ENCODE data around the gene PIGR. TPM values are rescaled to one million over a fixed set of nuclear protein-coding genes. Genes with fewer than 3 reads are reported as not detected.

PIGR gene, protein sequence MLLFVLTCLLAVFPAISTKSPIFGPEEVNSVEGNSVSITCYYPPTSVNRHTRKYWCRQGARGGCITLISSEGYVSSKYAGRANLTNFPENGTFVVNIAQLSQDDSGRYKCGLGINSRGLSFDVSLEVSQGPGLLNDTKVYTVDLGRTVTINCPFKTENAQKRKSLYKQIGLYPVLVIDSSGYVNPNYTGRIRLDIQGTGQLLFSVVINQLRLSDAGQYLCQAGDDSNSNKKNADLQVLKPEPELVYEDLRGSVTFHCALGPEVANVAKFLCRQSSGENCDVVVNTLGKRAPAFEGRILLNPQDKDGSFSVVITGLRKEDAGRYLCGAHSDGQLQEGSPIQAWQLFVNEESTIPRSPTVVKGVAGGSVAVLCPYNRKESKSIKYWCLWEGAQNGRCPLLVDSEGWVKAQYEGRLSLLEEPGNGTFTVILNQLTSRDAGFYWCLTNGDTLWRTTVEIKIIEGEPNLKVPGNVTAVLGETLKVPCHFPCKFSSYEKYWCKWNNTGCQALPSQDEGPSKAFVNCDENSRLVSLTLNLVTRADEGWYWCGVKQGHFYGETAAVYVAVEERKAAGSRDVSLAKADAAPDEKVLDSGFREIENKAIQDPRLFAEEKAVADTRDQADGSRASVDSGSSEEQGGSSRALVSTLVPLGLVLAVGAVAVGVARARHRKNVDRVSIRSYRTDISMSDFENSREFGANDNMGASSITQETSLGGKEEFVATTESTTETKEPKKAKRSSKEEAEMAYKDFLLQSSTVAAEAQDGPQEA
- not detected in 2 replicates for total RNA-seq (2014; rRNA removed; shearing (Covaris generic); ENCODE audit: low replicate concordance)

DNA sequence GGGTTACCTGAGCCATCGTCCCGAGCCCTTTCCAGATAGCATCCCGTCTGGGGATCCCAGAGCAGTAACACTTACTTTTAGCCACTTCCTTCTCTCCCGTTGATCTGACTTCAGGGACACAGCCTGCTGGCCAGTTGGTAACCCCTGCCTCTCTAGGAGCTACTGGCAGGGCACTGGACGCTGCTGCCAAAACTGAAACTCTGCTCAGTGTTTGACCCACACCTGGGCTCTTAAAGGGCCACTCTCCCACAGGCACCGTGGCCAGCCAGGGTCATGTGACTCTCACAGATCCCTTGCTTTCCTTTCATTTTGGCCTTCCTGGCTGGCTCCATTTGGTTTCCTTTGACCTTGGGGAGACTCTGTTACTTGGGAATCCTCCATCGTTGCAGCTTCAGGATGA is at the start of gene PIGR:
Gene PIGR, minus strand, starts transcription at position 206 of the 400 bp plus-strand sequence. CDS start 5,935 bp downstream, outside the sequence.
- DNase-seq, result no peak
- no peak within 1 kb of the TSS for H3K4me2 ChIP-seq (ENCODE audit: low read depth, low read length, poor library complexity, severe bottlenecking)
- no peak within 1 kb of the TSS for H3K9ac ChIP-seq (ENCODE audit: low read length)
- no peaks in the 10 kb centered on the region for H4K20me1 ChIP-seq (ENCODE audit: insufficient read depth, low read depth, low read length)
- H3K27me3 ChIP-seq (ENCODE audit: low read length), result no peaks in the 10 kb centered on the region
- no peaks in the 10 kb centered on the region for H3K9me2 ChIP-seq (replicated peaks; ENCODE audit: insufficient read depth, low read length)
- no peaks in the 10 kb centered on the region for H3K9me3 ChIP-seq (ENCODE audit: low read length)
- no peaks in the 10 kb centered on the region for H3K79me2 ChIP-seq (ENCODE audit: low read length)
- H3K27ac ChIP-seq (ENCODE audit: low read length), result no peak within 1 kb of the TSS
- H2AFZ ChIP-seq (ENCODE audit: low read length), result no peak within 1 kb of the TSS
- H3K4me3 ChIP-seq (ENCODE audit: low read length), result no peak within 1 kb of the TSS
- H3K4me1 ChIP-seq (ENCODE audit: low read length), result no peaks in the 10 kb centered on the region
- H3K36me3 ChIP-seq (ENCODE audit: insufficient read depth, low read length), result no peaks in the 10 kb centered on the region

DNA sequence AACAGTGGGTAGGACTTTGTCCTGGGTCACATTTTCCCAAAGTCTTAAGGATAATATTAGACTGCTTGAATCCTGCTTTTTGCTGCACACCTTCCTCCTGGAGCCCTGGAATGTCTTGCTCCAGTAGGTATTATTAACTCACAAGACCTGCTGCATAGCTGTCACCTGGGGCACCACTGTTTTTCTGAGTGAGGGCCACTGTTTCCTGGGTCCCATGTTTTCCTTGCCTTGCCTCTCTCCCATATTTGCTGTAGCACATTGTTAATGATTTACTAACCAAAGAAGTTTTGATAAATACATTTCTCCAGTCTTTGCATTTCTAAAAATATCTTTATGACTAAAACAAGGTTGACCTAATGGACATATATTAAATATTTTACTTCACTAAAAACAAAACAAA is 46.5 kb upstream of the PIGR start:
- H3K9ac ChIP-seq (ENCODE audit: low read length), result no peak overlapping the region
- H2AFZ ChIP-seq (ENCODE audit: low read length), result no peak overlapping the region
- H4K20me1 ChIP-seq (ENCODE audit: insufficient read depth, low read depth, low read length), result no peaks in the 10 kb centered on the region
- H3K36me3 ChIP-seq (ENCODE audit: insufficient read depth, low read length), result no peaks in the 10 kb centered on the region
- H3K9me2 ChIP-seq (replicated peaks; ENCODE audit: insufficient read depth, low read length), result no peaks in the 10 kb centered on the region
- H3K79me2 ChIP-seq (ENCODE audit: low read length), result no peaks in the 10 kb centered on the region
- H3K9me3 ChIP-seq (ENCODE audit: low read length), result no peaks in the 10 kb centered on the region
- H3K27me3 ChIP-seq (ENCODE audit: low read length), result no peaks in the 10 kb centered on the region
- no peak overlapping the region for H3K4me3 ChIP-seq (ENCODE audit: low read length)
- DNase-seq, result no peak
- H3K4me1 ChIP-seq (ENCODE audit: low read length), result no peaks in the 10 kb centered on the region
- H3K4me2 ChIP-seq (ENCODE audit: low read depth, low read length, poor library complexity, severe bottlenecking), result no peak overlapping the region
- no peak overlapping the region for H3K27ac ChIP-seq (ENCODE audit: low read length)

DNA sequence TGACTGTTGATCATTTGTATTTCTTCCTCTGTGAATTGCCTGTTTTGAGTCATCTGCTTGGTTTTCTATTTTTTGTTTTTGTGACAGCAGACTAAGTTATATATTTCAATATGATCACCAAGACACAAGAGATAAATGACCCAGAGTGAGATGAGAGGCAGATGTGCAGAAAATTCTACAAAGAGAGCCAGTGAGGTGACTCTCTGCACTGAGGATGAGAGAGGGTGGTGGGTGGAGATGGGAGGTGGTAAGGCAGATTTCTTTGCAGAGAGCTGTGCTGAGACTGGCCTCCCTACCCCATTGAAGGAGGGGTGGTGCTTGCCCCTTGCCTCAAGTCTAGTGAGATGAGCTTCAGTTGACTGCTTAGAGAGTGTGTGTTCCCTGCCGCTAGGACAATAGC is 41.6 kb upstream of the PIGR start:
- H3K27ac ChIP-seq (ENCODE audit: low read length), result no peak overlapping the region
- no peak overlapping the region for H2AFZ ChIP-seq (ENCODE audit: low read length)
- H3K9me2 ChIP-seq (replicated peaks; ENCODE audit: insufficient read depth, low read length), result no peaks in the 10 kb centered on the region
- no peaks in the 10 kb centered on the region for H4K20me1 ChIP-seq (ENCODE audit: insufficient read depth, low read depth, low read length)
- no peak for DNase-seq
- H3K36me3 ChIP-seq (ENCODE audit: insufficient read depth, low read length), result no peaks in the 10 kb centered on the region
- H3K4me2 ChIP-seq (ENCODE audit: low read depth, low read length, poor library complexity, severe bottlenecking), result no peak overlapping the region
- H3K27me3 ChIP-seq (ENCODE audit: low read length), result no peaks in the 10 kb centered on the region
- H3K4me3 ChIP-seq (ENCODE audit: low read length), result no peak overlapping the region
- H3K4me1 ChIP-seq (ENCODE audit: low read length), result no peaks in the 10 kb centered on the region
- H3K79me2 ChIP-seq (ENCODE audit: low read length), result no peaks in the 10 kb centered on the region
- H3K9me3 ChIP-seq (ENCODE audit: low read length), result no peaks in the 10 kb centered on the region
- H3K9ac ChIP-seq (ENCODE audit: low read length), result no peak overlapping the region

DNA sequence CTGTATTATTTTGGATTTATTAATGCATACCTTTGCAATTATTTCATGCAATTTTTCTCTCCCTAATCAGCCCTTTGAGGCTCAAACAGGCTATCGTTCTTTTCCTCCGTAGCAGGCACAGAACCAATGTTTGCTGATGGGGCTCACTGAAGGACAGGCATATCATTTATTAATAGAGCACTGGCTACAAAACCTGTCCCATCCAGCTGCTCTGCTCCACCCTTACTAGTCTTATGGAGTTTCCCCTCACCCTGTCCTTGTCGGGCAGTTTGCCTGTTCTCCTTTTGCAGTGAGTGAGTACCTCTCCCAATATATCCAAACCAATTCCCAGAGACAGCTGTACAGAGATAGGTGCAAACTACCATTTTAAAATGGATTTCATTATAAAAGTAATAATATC is 40.6 kb upstream of the PIGR start:
- Histone ChIP-seq H4K20me1 (ENCODE audit: insufficient read depth, low read depth, low read length) (no peaks in the 10 kb centered on the region), H3K27ac (ENCODE audit: low read length) (no peak overlapping the region), H2AFZ (ENCODE audit: low read length) (no peak overlapping the region), H3K9me2 (replicated peaks; ENCODE audit: insufficient read depth, low read length) (no peaks in the 10 kb centered on the region), H3K79me2 (ENCODE audit: low read length) (no peaks in the 10 kb centered on the region), H3K4me3 (ENCODE audit: low read length) (no peak overlapping the region), H3K36me3 (ENCODE audit: insufficient read depth, low read length) (no peaks in the 10 kb centered on the region), H3K9me3 (ENCODE audit: low read length) (no peaks in the 10 kb centered on the region), H3K4me2 (ENCODE audit: low read depth, low read length, poor library complexity, severe bottlenecking) (no peak overlapping the region), H3K9ac (ENCODE audit: low read length) (no peak overlapping the region), H3K4me1 (ENCODE audit: low read length) (no peaks in the 10 kb centered on the region), H3K27me3 (ENCODE audit: low read length) (no peaks in the 10 kb centered on the region)
- DNase-seq, result no peak

DNA sequence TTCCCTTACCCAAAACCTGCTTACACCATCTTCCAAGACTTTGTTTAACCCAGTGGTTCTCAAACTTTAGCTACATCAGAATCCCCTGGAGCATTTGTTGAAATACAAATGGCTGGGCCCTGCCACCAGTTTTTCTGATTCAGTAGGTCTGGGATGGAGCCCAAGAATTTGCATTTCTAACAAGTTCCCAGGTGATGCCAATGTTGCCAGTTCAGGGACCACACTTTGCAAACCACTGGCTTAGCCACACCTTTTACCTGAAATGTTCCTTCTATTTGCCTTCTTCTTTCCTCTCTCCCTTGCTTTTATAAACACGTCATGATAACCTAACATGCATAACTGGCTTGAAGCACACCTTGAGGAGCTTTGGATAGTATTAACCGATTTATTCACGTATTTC is 40.1 kb upstream of the PIGR start:
- H3K9me3 ChIP-seq (ENCODE audit: low read length), result no peaks in the 10 kb centered on the region
- no peak overlapping the region for H3K9ac ChIP-seq (ENCODE audit: low read length)
- H3K9me2 ChIP-seq (replicated peaks; ENCODE audit: insufficient read depth, low read length), result no peaks in the 10 kb centered on the region
- H3K36me3 ChIP-seq (ENCODE audit: insufficient read depth, low read length), result no peaks in the 10 kb centered on the region
- H4K20me1 ChIP-seq (ENCODE audit: insufficient read depth, low read depth, low read length), result no peaks in the 10 kb centered on the region
- H2AFZ ChIP-seq (ENCODE audit: low read length), result no peak overlapping the region
- no peak for DNase-seq
- no peaks in the 10 kb centered on the region for H3K27me3 ChIP-seq (ENCODE audit: low read length)
- H3K27ac ChIP-seq (ENCODE audit: low read length), result no peak overlapping the region
- no peak overlapping the region for H3K4me3 ChIP-seq (ENCODE audit: low read length)
- H3K4me1 ChIP-seq (ENCODE audit: low read length), result no peaks in the 10 kb centered on the region
- H3K79me2 ChIP-seq (ENCODE audit: low read length), result no peaks in the 10 kb centered on the region
- no peak overlapping the region for H3K4me2 ChIP-seq (ENCODE audit: low read depth, low read length, poor library complexity, severe bottlenecking)

DNA sequence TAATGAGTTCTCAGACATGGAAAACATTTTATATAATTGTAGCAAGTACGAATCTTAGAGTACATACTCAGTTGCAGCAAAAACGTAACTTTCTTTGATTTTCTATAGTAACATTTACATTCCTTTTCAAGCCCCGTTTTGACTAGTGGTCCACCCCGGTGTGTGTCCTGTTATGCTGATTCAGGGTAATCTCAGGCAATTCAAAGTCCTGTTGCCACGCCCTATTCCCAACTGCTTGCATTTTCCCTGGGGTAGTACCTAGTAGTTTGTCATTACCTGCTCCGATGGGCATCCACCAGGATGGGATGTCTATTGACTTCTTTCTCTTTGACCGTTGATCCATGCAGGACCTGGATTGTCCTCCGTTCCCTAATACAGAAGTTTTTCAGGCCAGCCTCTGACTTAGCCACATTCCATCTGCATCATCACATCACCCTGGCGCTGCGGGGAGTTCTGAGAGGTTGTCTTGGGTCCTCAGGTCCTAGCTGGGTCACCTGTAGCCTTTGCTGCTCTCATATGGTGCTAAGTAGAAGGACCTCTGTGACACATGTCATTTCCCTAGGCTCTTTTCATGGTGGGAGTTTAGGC is 39.0 kb upstream of the PIGR start:
- H3K4me3 ChIP-seq (ENCODE audit: low read length), result no peak overlapping the region
- H3K27me3 ChIP-seq (ENCODE audit: low read length), result no peaks in the 10 kb centered on the region
- H3K9me2 ChIP-seq (replicated peaks; ENCODE audit: insufficient read depth, low read length), result no peaks in the 10 kb centered on the region
- DNase-seq, result no peak
- no peaks in the 10 kb centered on the region for H3K79me2 ChIP-seq (ENCODE audit: low read length)
- H3K36me3 ChIP-seq (ENCODE audit: insufficient read depth, low read length), result no peaks in the 10 kb centered on the region
- H4K20me1 ChIP-seq (ENCODE audit: insufficient read depth, low read depth, low read length), result no peaks in the 10 kb centered on the region
- H3K9me3 ChIP-seq (ENCODE audit: low read length), result no peaks in the 10 kb centered on the region
- no peak overlapping the region for H3K4me2 ChIP-seq (ENCODE audit: low read depth, low read length, poor library complexity, severe bottlenecking)
- H3K9ac ChIP-seq (ENCODE audit: low read length), result no peak overlapping the region
- H3K4me1 ChIP-seq (ENCODE audit: low read length), result no peaks in the 10 kb centered on the region
- H2AFZ ChIP-seq (ENCODE audit: low read length), result no peak overlapping the region
- no peak overlapping the region for H3K27ac ChIP-seq (ENCODE audit: low read length)

DNA sequence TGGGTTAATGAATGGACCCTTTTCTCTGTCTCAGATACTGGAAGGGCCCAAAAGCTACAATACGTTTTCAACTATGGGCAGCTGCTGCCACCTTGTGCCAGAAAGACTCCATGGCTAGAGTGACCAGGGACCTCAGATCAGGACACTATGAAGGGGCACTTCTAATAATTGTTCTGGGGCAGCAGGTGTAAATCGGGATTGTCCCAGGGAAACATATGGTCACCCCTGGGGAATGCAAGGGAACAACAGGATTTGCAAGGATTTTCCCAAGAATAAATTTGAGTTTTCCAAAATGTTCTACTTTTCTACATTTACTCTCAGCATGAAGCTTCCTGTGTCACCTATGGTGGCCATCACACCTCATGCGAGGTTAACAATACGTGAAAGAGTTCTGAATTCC is 36.0 kb upstream of the PIGR start:
- Histone ChIP-seq H4K20me1 (ENCODE audit: insufficient read depth, low read depth, low read length) (no peaks in the 10 kb centered on the region), H3K27ac (ENCODE audit: low read length) (no peak overlapping the region), H3K4me2 (ENCODE audit: low read depth, low read length, poor library complexity, severe bottlenecking) (no peak overlapping the region), H2AFZ (ENCODE audit: low read length) (no peak overlapping the region), H3K9me3 (ENCODE audit: low read length) (no peaks in the 10 kb centered on the region), H3K9ac (ENCODE audit: low read length) (no peak overlapping the region), H3K36me3 (ENCODE audit: insufficient read depth, low read length) (no peaks in the 10 kb centered on the region), H3K9me2 (replicated peaks; ENCODE audit: insufficient read depth, low read length) (no peaks in the 10 kb centered on the region), H3K79me2 (ENCODE audit: low read length) (no peaks in the 10 kb centered on the region), H3K27me3 (ENCODE audit: low read length) (no peaks in the 10 kb centered on the region), H3K4me1 (ENCODE audit: low read length) (no peaks in the 10 kb centered on the region), H3K4me3 (ENCODE audit: low read length) (no peak overlapping the region)
- peak; percentile 72 for DNase-seq

DNA sequence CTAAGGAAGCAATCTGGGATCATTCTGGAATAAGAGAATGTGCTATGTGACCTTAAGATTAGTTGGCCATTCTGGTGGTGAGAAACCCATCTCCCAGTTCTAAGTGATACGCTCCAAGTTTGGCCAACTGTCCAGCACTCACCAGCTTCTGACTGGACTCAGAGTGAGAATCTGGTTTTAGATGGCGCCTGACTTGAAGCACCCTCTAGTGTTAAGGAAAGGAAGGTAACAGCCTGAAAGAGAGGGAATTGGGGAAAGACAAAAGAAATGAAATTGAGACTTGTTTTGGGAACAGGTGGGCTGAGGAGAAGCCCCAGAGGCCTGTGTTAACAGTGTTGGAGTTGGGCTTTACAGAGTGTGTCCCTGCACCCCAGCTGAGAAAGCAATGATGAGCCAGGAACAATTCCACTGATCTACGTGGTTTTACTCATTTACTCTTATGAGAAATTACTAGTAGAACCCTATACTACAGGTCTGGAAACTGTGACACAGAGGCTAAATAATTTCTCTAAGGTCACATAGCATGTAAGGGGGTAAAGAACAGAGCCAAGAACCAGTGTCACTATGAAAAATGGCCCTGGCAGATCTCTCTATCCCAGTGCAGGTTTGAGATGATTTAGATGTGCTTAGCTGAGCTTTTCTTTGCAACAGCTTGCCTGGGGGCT is 33.2 kb upstream of the PIGR start:
- H3K9ac ChIP-seq (ENCODE audit: low read length), result no peak overlapping the region

More for the DNA sequence above, 33.2 kb upstream of the PIGR start:
- Histone ChIP-seq H4K20me1 (ENCODE audit: insufficient read depth, low read depth, low read length) (no peaks in the 10 kb centered on the region), H3K36me3 (ENCODE audit: insufficient read depth, low read length) (no peaks in the 10 kb centered on the region), H3K4me2 (ENCODE audit: low read depth, low read length, poor library complexity, severe bottlenecking) (no peak overlapping the region), H3K4me1 (ENCODE audit: low read length) (no peaks in the 10 kb centered on the region), H3K79me2 (ENCODE audit: low read length) (no peaks in the 10 kb centered on the region), H3K27me3 (ENCODE audit: low read length) (no peaks in the 10 kb centered on the region), H3K9me3 (ENCODE audit: low read length) (no peaks in the 10 kb centered on the region), H3K27ac (ENCODE audit: low read length) (no peak overlapping the region), H2AFZ (ENCODE audit: low read length) (no peak overlapping the region), H3K9me2 (replicated peaks; ENCODE audit: insufficient read depth, low read length) (no peaks in the 10 kb centered on the region), H3K4me3 (ENCODE audit: low read length) (no peak overlapping the region)
- no peak for DNase-seq

Measured in Karpas-422 (cell line).